ENCODE data around the gene HLA-C. TPM values are rescaled to one million over a fixed set of nuclear protein-coding genes. Genes with fewer than 3 reads are reported as not detected.

HLA-C gene
- polyA plus RNA-seq, 1 experiment, result 245 TPM

- TF ChIP-seq CTCF (IDR thresholded peaks at IDR 0.05; ENCODE audit: low read depth, low read length), result no peak
- no peak overlapping the region for H3K4me3 ChIP-seq (ENCODE audit: low read depth, low read length)
- no peak for DNase-seq (ENCODE audit: low read depth, low spot score)
- no peak overlapping the region for H3K27ac ChIP-seq (ENCODE audit: low read depth, low read length)
- no peaks in the 10 kb centered on the region; the same call in 1 of the 2 replicates for H3K9me3 ChIP-seq (ENCODE audit: control insufficient read depth, insufficient read depth, low read length)
- POLR2A ChIA-PET, result no interaction called here
- H3K27me3 ChIP-seq (ENCODE audit: control insufficient read depth, insufficient read depth, low read length), result peaks cover 9% of the 10 kb centered on the region
- CTCF ChIA-PET, result no interaction called here
Observed at GRCh38 chr6:31272836-31273626, 1.1 kb upstream of the HLA-C start.

- CTCF ChIA-PET, result no interaction called here
- Histone ChIP-seq H3K9me3 (ENCODE audit: control insufficient read depth, insufficient read depth, low read length) (no peaks in the 10 kb centered on the region; the same call in 1 of the 2 replicates), H3K4me3 (ENCODE audit: low read depth, low read length) (peak overlapping the region; percentile 75), H3K27ac (ENCODE audit: low read depth, low read length) (no peak overlapping the region), H3K27me3 (ENCODE audit: control insufficient read depth, insufficient read depth, low read length) (peaks cover 9% of the 10 kb centered on the region)
- POLR2A ChIA-PET, result no interaction called here
- no peak for DNase-seq (ENCODE audit: low read depth, low spot score)
- no peak for TF ChIP-seq CTCF (IDR thresholded peaks at IDR 0.05; ENCODE audit: low read depth, low read length)
Observed at GRCh38 chr6:31272436-31272835, 544 bp upstream of the HLA-C start.

GRCh38 chr6:31270788-31271640 is 878 bp downstream of the HLA-C start:
- no peak for DNase-seq (ENCODE audit: low read depth, low spot score)
- Histone ChIP-seq H3K4me3 (ENCODE audit: low read depth, low read length) (peak overlapping the region; percentile 75), H3K9me3 (ENCODE audit: control insufficient read depth, insufficient read depth, low read length) (no peaks in the 10 kb centered on the region; the same call in 1 of the 2 replicates), H3K27me3 (ENCODE audit: control insufficient read depth, insufficient read depth, low read length) (peaks cover 3% of the 10 kb centered on the region), H3K27ac (ENCODE audit: low read depth, low read length) (peak overlapping the region; percentile 85)
- ChIA-PET POLR2A (no interaction called here), CTCF (no interaction called here)
- no peak for TF ChIP-seq CTCF (IDR thresholded peaks at IDR 0.05; ENCODE audit: low read depth, low read length)

- peaks cover 2% of the 10 kb centered on the region for H3K27me3 ChIP-seq (ENCODE audit: control insufficient read depth, insufficient read depth, low read length)
- no peak for DNase-seq (ENCODE audit: low read depth, low spot score)
- POLR2A ChIA-PET, result no interaction called here
- no peak overlapping the region for H3K27ac ChIP-seq (ENCODE audit: low read depth, low read length)
- no peaks in the 10 kb centered on the region; the same call in 1 of the 2 replicates for H3K9me3 ChIP-seq (ENCODE audit: control insufficient read depth, insufficient read depth, low read length)
- TF ChIP-seq CTCF (IDR thresholded peaks at IDR 0.05; ENCODE audit: low read depth, low read length), result no peak
- CTCF ChIA-PET, result no interaction called here
- H3K4me3 ChIP-seq (ENCODE audit: low read depth, low read length), result no peak overlapping the region
Observed at GRCh38 chr6:31268836-31269235, 3.1 kb downstream of the HLA-C start.

- no peak for TF ChIP-seq CTCF (IDR thresholded peaks at IDR 0.05; ENCODE audit: low read depth, low read length)
- DNase-seq (ENCODE audit: low read depth, low spot score), result no peak
- Histone ChIP-seq H3K4me3 (ENCODE audit: low read depth, low read length) (no peak overlapping the region), H3K27ac (ENCODE audit: low read depth, low read length) (no peak overlapping the region), H3K27me3 (ENCODE audit: control insufficient read depth, insufficient read depth, low read length) (peaks cover 2% of the 10 kb centered on the region), H3K9me3 (ENCODE audit: control insufficient read depth, insufficient read depth, low read length) (no peaks in the 10 kb centered on the region; the same call in 1 of the 2 replicates)
- CTCF ChIA-PET, result no interaction called here
- POLR2A ChIA-PET, result no interaction called here
Observed at GRCh38 chr6:31268369-31268765, 3.5 kb downstream of the HLA-C start.
